Stomach (tissue), 9 donors: ENCODE measurements around the gene ACRV1. TPM values are rescaled to one million over a fixed set of nuclear protein-coding genes. Genes with fewer than 3 reads are reported as not detected.

ENCODE experiments used
- DNase-seq, 2 donors: peaks; one replicate each; pipeline versions ENCODE4 v3.0.0 to v3.0.0-alpha.2; 2013 to 2019
- H3K27ac ChIP-seq, 5 donors: fragments of 200-600 bp in 4 of 5; sonication (generic) in 4 of 5; one replicate each; pipeline ENCODE4 v1.5.1; 2013 to 2019; ENCODE audit warnings: mild to moderate bottlenecking in 1 of 5, moderate library complexity in 1 of 5
- H3K27me3 ChIP-seq, 3 donors: fragments of 200-600 bp; sonication (generic); one replicate each; pipeline ENCODE4 v1.5.1; 2017 to 2019; ENCODE audit warnings: mixed run types in 1 of 3
- H3K36me3 ChIP-seq, 4 donors: fragments of 200-600 bp; sonication (generic); 1 replicate in 3 of 4; 2 replicates in 1 of 4; pipeline ENCODE4 v1.5.1; 2016 to 2019
- H3K4me1 ChIP-seq, 4 donors: fragments of 200-600 bp; sonication (generic); one replicate each; pipeline ENCODE4 v1.5.1; 2016 to 2019
- H3K4me3 ChIP-seq, 4 donors: fragments of 200-600 bp; sonication (generic) in 3 of 4; one replicate each; pipeline ENCODE4 v1.5.1; 2016 to 2019; ENCODE audit warnings: mild to moderate bottlenecking in 1 of 4
- H3K9me3 ChIP-seq, 4 donors: fragments of 200-600 bp; sonication (generic); one replicate each; pipeline ENCODE4 v1.5.1; 2016 to 2019
- CTCF ChIP-seq, 7 experiments: fragments of 450-650 bp in 4 of 7; fragments of 200-600 bp in 3 of 7; sonication (generic) in 3 of 7; IDR thresholded peaks; one replicate each; pipeline ENCODE4 v1.5.1; 2016 to 2019; ENCODE audit warnings: antibody characterized with exemption in 7 of 7, control low read depth in 2 of 7, mild to moderate bottlenecking in 1 of 7
- EP300 ChIP-seq: sonication (generic); formaldehyde crosslinking; IDR thresholded peaks from one replicate; pipeline ENCODE4 v1.6.1; 2017; ENCODE audit warnings: antibody characterized with exemption
- POLR2A ChIP-seq, 4 donors: fragments of 450-650 bp; IDR thresholded peaks; one replicate each; pipeline ENCODE4 v1.6.1; 2016; ENCODE audit warnings: antibody characterized with exemption in 4 of 4, control low read depth in 2 of 4, mild to moderate bottlenecking in 1 of 4, moderate library complexity in 1 of 4
- POLR2AphosphoS5 ChIP-seq, 3 donors: sonication (generic); formaldehyde crosslinking; IDR thresholded peaks; one replicate each; pipeline ENCODE4 v1.6.1; 2016; ENCODE audit warnings: antibody characterized with exemption in 3 of 3
- WGBS, 5 donors: extraction: QIAGEN DNeasy Blood & Tissue Kit in 3 of 5; methylation state at CpG; one replicate each; pipeline versions ENCODE4 v1.1.5 to v1.1.7; 2013 to 2018; 5-methylcytosine and 5-hydroxymethylcytosine counted together
- intact Hi-C: fragments of 100-400 bp; cut with DNase I; formaldehyde crosslinking; loops from one replicate; pipeline ENCODE4 v1.15.1; 2023; ENCODE audit warnings: low total_unique reads
- polyA plus RNA-seq, 3 donors: library from polyadenylated mRNA; stranded (reverse); fragments of 200-250 nt; gene quantifications; one replicate each; pipeline ENCODE4 v1.2.3, GENCODE V29; 2013
- total RNA-seq, 5 donors: library from RNA; depleted of rRNA; stranded (reverse); fragments of >200 nt; gene quantifications; one replicate each; pipeline versions ENCODE4 v1.1.0 to v1.2.3, GENCODE V29; 2014 to 2016
- donor health status: healthy with polysubstance abuse.
- donor health status: Bipolar disorder and iron deficiency.
- donor health status: healthy.

Gene ACRV1
- total and polyA plus RNA-seq, 8 donors = not detected

DNA sequence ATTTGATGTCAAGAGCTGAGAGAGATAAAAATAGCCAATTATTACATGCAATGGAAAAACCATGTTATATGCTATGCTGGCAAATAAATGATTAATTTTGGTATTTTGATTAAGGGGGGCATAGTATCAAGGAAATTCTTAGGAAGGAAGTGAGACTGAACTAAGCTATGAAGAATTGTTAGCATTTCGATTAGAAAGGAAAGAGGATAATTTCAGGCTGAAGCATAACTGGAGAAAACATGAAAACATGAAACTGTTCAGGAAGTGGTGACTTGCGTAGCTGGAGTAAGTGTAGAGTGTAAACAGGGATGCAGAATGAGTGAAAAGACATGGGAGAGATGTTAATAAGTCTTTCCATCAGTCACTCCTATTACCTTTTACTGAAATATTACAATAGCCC, 6.4 kb downstream of the ACRV1 start:
- Histone ChIP-seq H3K4me1 (no peaks in the 10 kb centered on the region), H3K36me3 (peaks cover 0 to 10% (median 7%) of the 10 kb centered on the region in 4 donors), H3K4me3 (no peak overlapping the region), H3K27me3 (no peaks in the 10 kb centered on the region), H3K9me3 (no peaks in the 10 kb centered on the region), H3K27ac (no peak overlapping the region)
- DNase-seq = no peak
- intact Hi-C loops = no loop called here
- WGBS, 5 donors = 81 to 88% (median 87%) methylated on average over 2 of the region's 2 CpGs
- TF ChIP-seq EP300 = no peak
- TF ChIP-seq CTCF (IDR thresholded peaks at IDR 0.05) = no peak
- no peak for TF ChIP-seq POLR2A (IDR thresholded peaks at IDR 0.05)
- no peak for TF ChIP-seq POLR2AphosphoS5 (IDR thresholded peaks at IDR 0.05)

DNA sequence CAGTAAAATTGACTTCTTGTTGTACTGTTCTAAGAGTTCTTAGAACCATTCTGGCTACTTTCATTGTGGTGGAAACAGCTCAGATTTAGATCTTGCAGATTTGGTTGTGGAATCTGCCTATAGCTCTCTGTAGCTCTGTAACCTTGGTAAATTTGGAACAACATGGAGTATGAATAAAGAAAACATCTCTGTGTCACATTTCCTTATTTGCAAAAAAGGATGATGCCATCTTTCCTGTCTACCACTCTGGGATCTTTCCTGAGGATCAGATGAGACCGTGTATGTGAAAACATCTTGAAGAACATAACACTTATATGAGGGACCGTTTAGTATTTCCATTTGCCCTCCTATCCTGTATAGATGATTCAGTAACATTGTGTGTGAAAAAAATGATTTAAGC, 9.1 kb downstream of the ACRV1 start:
- TF ChIP-seq POLR2AphosphoS5 (IDR thresholded peaks at IDR 0.05) (no peak), POLR2A (IDR thresholded peaks at IDR 0.05) (no peak), CTCF (IDR thresholded peaks at IDR 0.05) (no peak), EP300 (no peak)
- H3K4me1 ChIP-seq = no peaks in the 10 kb centered on the region
- no peak overlapping the region for H3K4me3 ChIP-seq
- intact Hi-C loops = no loop called here
- H3K27me3 ChIP-seq = no peaks in the 10 kb centered on the region
- 84 to 97% (median 89%) methylated on average over 2 of the region's 2 CpGs for WGBS, 5 donors
- DNase-seq = no peak
- no peak overlapping the region for H3K27ac ChIP-seq
- H3K36me3 ChIP-seq = peaks cover 0 to 7% (median 6%) of the 10 kb centered on the region in 4 donors
- peaks cover 0 to under 1% (median 0%) of the 10 kb centered on the region in 4 donors for H3K9me3 ChIP-seq

DNA sequence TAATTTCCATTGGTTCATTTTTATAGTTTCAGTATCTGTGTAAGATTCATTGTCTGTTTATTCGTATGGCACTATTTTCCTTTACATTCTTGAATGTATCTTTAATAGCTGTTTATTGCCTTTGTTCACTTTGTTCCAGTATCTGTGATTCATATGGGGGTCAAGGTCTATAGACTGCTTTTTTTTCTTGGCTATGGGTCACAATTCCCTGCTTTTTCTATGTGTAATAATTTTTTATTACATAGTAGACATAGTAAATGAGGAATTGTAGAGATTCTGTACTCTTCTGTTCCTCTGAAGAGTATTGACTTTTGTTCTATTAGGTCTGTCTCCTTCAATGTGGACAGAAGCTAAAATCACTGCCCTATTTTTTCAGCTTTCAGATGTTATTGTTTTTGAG, 10.5 kb downstream of the ACRV1 start:
- Histone ChIP-seq H3K4me3 (no peak overlapping the region), H3K4me1 (no peaks in the 10 kb centered on the region), H3K27me3 (no peaks in the 10 kb centered on the region), H3K9me3 (peaks cover 0 to 5% (median 0%) of the 10 kb centered on the region in 4 donors), H3K36me3 (no peaks in the 10 kb centered on the region), H3K27ac (no peak overlapping the region)
- intact Hi-C loops = no loop called here
- 88 to 100% (median 98%) methylated on average over 1 of the region's 1 CpG for WGBS, 5 donors
- no peak for DNase-seq
- TF ChIP-seq EP300 (no peak), POLR2AphosphoS5 (IDR thresholded peaks at IDR 0.05) (no peak), CTCF (IDR thresholded peaks at IDR 0.05) (no peak), POLR2A (IDR thresholded peaks at IDR 0.05) (no peak)

DNA sequence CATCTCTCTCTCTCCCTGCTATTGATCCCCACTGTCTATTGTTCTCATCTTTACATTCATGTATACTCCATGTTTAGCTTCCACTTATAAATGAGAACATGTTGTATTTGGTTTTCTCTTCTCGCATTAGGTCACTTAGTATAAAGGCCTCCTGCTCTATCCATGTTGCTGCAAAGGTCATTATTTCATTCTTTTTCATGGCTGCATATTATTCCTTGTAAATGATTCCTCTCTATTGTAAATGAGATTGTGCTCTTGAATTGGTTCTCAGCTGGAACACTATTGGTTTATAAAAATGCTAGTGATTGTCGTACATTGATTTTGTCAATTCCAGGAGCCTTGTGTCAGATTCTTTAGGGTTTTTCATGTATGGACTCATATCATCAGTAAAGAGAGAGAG, 13.5 kb downstream of the ACRV1 start:
- DNase-seq = no peak
- no peak overlapping the region for H3K4me3 ChIP-seq
- H3K27ac ChIP-seq = no peak overlapping the region
- H3K4me1 ChIP-seq = no peaks in the 10 kb centered on the region
- no peaks in the 10 kb centered on the region for H3K36me3 ChIP-seq
- intact Hi-C loops = no loop called here
- H3K9me3 ChIP-seq = peaks cover 0 to 5% (median 0%) of the 10 kb centered on the region in 4 donors
- no peaks in the 10 kb centered on the region for H3K27me3 ChIP-seq
- TF ChIP-seq EP300 (no peak), CTCF (IDR thresholded peaks at IDR 0.05) (no peak), POLR2A (IDR thresholded peaks at IDR 0.05) (no peak), POLR2AphosphoS5 (IDR thresholded peaks at IDR 0.05) (no peak)
- 96 to 99% (median 99%) methylated on average over 2 of the region's 2 CpGs for WGBS, 5 donors
